GM23338 (cell line): Measurements from ENCODE around the gene FOXP1. TPM values are rescaled to one million over a fixed set of nuclear protein-coding genes. Genes with fewer than 3 reads are reported as not detected.

Experiments used
- ATAC-seq: fragments of 200-7000 bp; cut with Tn5 transposase; 3 replicates; pipeline ENCODE4 v1.9.1; 2020
- DNase-seq: peaks from one replicate; pipeline ENCODE4 v3.0.0-alpha.2; 2015; ENCODE audit warnings: low spot score
- H2AFZ ChIP-seq: fragments of 200-600 bp; sonication (generic); 2 replicates; pipeline ENCODE4 v1.8.0; 2016; ENCODE audit warnings: antibody characterized with exemption, mild to moderate bottlenecking, moderate library complexity
- H3F3A ChIP-seq: fragments of 200-600 bp; sonication (generic); replicated peaks from 2 replicates; pipeline ENCODE4 v1.8.0; 2017; ENCODE audit warnings: antibody characterized with exemption, mixed run types, low read depth
- H3K27ac ChIP-seq: fragments of 200-600 bp; sonication (generic); 2 replicates; pipeline ENCODE4 v1.6.1; 2016; ENCODE audit warnings: low read depth
- H3K27me3 ChIP-seq: fragments of 200-600 bp; sonication (generic); 2 replicates; pipeline ENCODE4 v1.8.0; 2016; ENCODE audit warnings: mild to moderate bottlenecking, mixed run types, moderate library complexity; ENCODE audit not compliant: insufficient read depth
- H3K36me3 ChIP-seq: fragments of 200-600 bp; sonication (generic); 2 replicates; pipeline ENCODE4 v1.8.0; 2016; ENCODE audit warnings: mild to moderate bottlenecking; ENCODE audit not compliant: insufficient read depth
- H3K4me1 ChIP-seq: fragments of 200-600 bp; sonication (generic); 2 replicates; pipeline ENCODE4 v1.8.0; 2016; ENCODE audit warnings: mild to moderate bottlenecking, moderate library complexity; ENCODE audit not compliant: insufficient read depth
- H3K4me2 ChIP-seq: fragments of 200-600 bp; sonication (generic); 2 replicates; pipeline ENCODE4 v1.7.1; 2017; ENCODE audit warnings: mixed run types
- H3K4me3 ChIP-seq: fragments of 200-600 bp; sonication (generic); 2 replicates; pipeline ENCODE4 v1.6.1; 2016; ENCODE audit warnings: mixed run types
- H3K79me2 ChIP-seq: fragments of 200-600 bp; sonication (generic); replicated peaks from 2 replicates; pipeline ENCODE4 v1.8.0; 2017; ENCODE audit warnings: mild to moderate bottlenecking; ENCODE audit not compliant: insufficient read depth
- H3K9me2 ChIP-seq: fragments of 200-600 bp; sonication (generic); 2 replicates; pipeline ENCODE4 v1.8.0; 2017; ENCODE audit not compliant: insufficient read depth
- H4K20me1 ChIP-seq: fragments of 200-600 bp; sonication (generic); replicated peaks from 2 replicates; pipeline ENCODE4 v1.8.0; 2017; ENCODE audit warnings: mild to moderate bottlenecking; ENCODE audit not compliant: insufficient read depth
- H3K27ac Mint-ChIP-seq: 2 replicates; pipeline ENCODE4 v1.8.0; 2020; ENCODE audit warnings: inconsistent platforms, mild to moderate bottlenecking, moderate library complexity, mixed read lengths
- H3K27me3 Mint-ChIP-seq: 3 replicates; pipeline ENCODE4 v1.8.0; 2022; ENCODE audit warnings: low read depth, mild to moderate bottlenecking, moderate library complexity, mixed read lengths, inconsistent platforms; ENCODE audit not compliant: insufficient read depth, poor library complexity
- H3K36me3 Mint-ChIP-seq: 3 replicates; pipeline ENCODE4 v1.8.0; 2021; ENCODE audit warnings: low read depth, mild to moderate bottlenecking, inconsistent platforms, moderate library complexity, mixed read lengths
- H3K4me1 Mint-ChIP-seq: 3 replicates; pipeline ENCODE4 v1.8.0; 2020; ENCODE audit warnings: mild to moderate bottlenecking, inconsistent platforms, mixed read lengths
- H3K4me3 Mint-ChIP-seq: 3 replicates; pipeline ENCODE4 v1.8.0; 2021; ENCODE audit warnings: moderate library complexity, mild to moderate bottlenecking, inconsistent platforms, mixed read lengths
- H3K9me3 Mint-ChIP-seq: 3 replicates; pipeline ENCODE4 v1.8.0; 2020; ENCODE audit warnings: moderate library complexity, mild to moderate bottlenecking, inconsistent platforms, mixed read lengths
- CREB1 ChIP-seq: fragments of 250-450 bp; sonication (Bioruptor Pico); IDR thresholded peaks from 2 replicates; pipeline ENCODE4 v1.5.0; 2020; ENCODE audit warnings: low read depth, mild to moderate bottlenecking, moderate library complexity
- EZH2 ChIP-seq: fragments of 200-600 bp; sonication (generic); IDR thresholded peaks from one replicate; pipeline ENCODE4 v1.8.0; 2017; ENCODE audit warnings: antibody characterized with exemption, mild to moderate bottlenecking, low read depth; ENCODE audit not compliant: unreplicated experiment
- EZH2phosphoT487 ChIP-seq: fragments of 200-600 bp; sonication (generic); IDR thresholded peaks from one replicate; pipeline ENCODE4 v1.8.1; 2018; ENCODE audit warnings: antibody characterized with exemption; ENCODE audit not compliant: unreplicated experiment
- JUNB ChIP-seq: IDR thresholded peaks from one replicate; pipeline ENCODE4 v1.6.1; 2016; ENCODE audit warnings: antibody characterized with exemption; ENCODE audit not compliant: unreplicated experiment
- NANOG ChIP-seq: IDR thresholded peaks from 2 replicates; pipeline ENCODE4 v1.6.1; 2016; ENCODE audit warnings: antibody characterized with exemption, borderline replicate concordance
- polyA plus RNA-seq: library from polyadenylated mRNA; unstranded; fragments of >200 nt; fragmentation: Nextera tagmentation; extraction: Ambion mirVana; gene quantifications from 2 replicates; pipeline ENCODE4 v1.2.1, GENCODE V29; 2016
- total RNA-seq: library from RNA; depleted of rRNA; stranded (reverse); fragments of >200 nt; shearing (Covaris generic); gene quantifications from 2 replicates; pipeline ENCODE4 v1.2.3, GENCODE V29; 2014
- TF ChIP-seq, protein P1 (sequence below), 2 experiments: fragments of 200-600 bp in 1 of 2; sonication (generic) in 1 of 2; conservative IDR thresholded peaks; 2 replicates each; pipeline versions ENCODE4 v1.5.1 to v1.6.1; 2016 to 2017; ENCODE audit warnings: antibody characterized with exemption in 2 of 2, low read depth in 2 of 2, mild to moderate bottlenecking in 2 of 2, moderate library complexity in 1 of 2
- TF ChIP-seq, protein P2 (sequence below): IDR thresholded peaks from one replicate; pipeline ENCODE4 v1.6.1; 2018; ENCODE audit warnings: antibody characterized with exemption; ENCODE audit not compliant: unreplicated experiment

The FOXP1 gene
- total and polyA plus RNA-seq, 2 experiments from 2014 or later = 32.9 to 35.5 TPM

DNA sequence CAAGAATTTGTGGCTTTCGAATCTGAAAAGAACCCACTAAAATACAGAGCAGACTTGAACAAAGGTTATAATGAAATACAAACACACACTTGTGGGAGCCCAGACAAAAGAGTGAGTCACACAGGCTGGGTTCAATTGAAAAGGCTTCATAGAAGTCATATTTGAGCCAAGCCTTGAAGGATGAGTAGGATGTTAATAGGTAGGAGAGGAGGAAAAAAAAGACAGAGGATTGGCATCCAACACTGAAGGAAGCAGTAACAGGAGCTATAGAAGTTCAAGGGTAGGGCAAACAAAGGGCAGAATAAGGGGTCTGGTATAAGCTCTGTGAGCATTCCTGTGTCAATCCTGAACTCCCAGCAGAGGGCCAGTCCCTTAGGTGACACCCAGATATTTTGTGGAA lies 325.4 kb downstream of the FOXP1 start:
- H3K9me3 Mint-ChIP-seq = no peaks in the 10 kb centered on the region
- H3K27ac Mint-ChIP-seq = peak overlapping the region; percentile 46; the same call in 1 of the 2 replicates
- ATAC-seq = peak; percentile 64

DNA sequence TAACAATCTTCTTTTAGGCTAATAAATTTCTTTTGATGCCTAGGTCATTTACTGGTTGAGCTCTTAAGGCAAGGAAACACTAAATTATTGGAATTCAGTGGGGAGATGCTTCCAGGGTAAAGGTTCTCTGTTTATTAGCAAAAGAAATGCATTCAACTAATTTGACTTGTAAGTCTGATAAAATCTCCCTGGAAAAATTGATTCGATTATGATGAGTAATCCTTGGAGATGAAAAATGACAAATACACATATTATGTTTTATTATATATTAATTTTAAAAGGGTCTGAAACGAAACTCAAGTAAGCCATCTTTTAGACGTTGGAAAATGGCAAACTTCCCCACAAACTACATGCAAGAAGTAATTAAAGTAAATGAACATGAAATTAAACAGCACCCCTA lies 328.0 kb downstream of the FOXP1 start:
- no peaks in the 10 kb centered on the region for H3K79me2 ChIP-seq
- H3K4me1 ChIP-seq = 0 out of 2 replicates have a peak, but pooled peaks cover 9% of the 10 kb centered on the region
- TF ChIP-seq, protein P1, sequence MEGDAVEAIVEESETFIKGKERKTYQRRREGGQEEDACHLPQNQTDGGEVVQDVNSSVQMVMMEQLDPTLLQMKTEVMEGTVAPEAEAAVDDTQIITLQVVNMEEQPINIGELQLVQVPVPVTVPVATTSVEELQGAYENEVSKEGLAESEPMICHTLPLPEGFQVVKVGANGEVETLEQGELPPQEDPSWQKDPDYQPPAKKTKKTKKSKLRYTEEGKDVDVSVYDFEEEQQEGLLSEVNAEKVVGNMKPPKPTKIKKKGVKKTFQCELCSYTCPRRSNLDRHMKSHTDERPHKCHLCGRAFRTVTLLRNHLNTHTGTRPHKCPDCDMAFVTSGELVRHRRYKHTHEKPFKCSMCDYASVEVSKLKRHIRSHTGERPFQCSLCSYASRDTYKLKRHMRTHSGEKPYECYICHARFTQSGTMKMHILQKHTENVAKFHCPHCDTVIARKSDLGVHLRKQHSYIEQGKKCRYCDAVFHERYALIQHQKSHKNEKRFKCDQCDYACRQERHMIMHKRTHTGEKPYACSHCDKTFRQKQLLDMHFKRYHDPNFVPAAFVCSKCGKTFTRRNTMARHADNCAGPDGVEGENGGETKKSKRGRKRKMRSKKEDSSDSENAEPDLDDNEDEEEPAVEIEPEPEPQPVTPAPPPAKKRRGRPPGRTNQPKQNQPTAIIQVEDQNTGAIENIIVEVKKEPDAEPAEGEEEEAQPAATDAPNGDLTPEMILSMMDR (conservative IDR thresholded peaks at IDR 0.05; ENCODE audit: low read depth in 2 of 2) = no peak
- TF ChIP-seq NANOG = no peak
- TF ChIP-seq EZH2phosphoT487 = no peak
- TF ChIP-seq CREB1 (CRISPR knock-in tag) = no peak
- TF ChIP-seq, protein P2, sequence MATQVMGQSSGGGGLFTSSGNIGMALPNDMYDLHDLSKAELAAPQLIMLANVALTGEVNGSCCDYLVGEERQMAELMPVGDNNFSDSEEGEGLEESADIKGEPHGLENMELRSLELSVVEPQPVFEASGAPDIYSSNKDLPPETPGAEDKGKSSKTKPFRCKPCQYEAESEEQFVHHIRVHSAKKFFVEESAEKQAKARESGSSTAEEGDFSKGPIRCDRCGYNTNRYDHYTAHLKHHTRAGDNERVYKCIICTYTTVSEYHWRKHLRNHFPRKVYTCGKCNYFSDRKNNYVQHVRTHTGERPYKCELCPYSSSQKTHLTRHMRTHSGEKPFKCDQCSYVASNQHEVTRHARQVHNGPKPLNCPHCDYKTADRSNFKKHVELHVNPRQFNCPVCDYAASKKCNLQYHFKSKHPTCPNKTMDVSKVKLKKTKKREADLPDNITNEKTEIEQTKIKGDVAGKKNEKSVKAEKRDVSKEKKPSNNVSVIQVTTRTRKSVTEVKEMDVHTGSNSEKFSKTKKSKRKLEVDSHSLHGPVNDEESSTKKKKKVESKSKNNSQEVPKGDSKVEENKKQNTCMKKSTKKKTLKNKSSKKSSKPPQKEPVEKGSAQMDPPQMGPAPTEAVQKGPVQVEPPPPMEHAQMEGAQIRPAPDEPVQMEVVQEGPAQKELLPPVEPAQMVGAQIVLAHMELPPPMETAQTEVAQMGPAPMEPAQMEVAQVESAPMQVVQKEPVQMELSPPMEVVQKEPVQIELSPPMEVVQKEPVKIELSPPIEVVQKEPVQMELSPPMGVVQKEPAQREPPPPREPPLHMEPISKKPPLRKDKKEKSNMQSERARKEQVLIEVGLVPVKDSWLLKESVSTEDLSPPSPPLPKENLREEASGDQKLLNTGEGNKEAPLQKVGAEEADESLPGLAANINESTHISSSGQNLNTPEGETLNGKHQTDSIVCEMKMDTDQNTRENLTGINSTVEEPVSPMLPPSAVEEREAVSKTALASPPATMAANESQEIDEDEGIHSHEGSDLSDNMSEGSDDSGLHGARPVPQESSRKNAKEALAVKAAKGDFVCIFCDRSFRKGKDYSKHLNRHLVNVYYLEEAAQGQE = no peak

More for the DNA sequence above, 325.4 kb downstream of the FOXP1 start:
- H3K79me2 ChIP-seq = 0 out of 2 replicates have a peak, but pooled peaks cover 8% of the 10 kb centered on the region
- H3K27me3 Mint-ChIP-seq = peaks cover 2% of the 10 kb centered on the region
- DNase-seq = peak; percentile 30
- no peak overlapping the region for H2AFZ ChIP-seq
- no peaks in the 10 kb centered on the region for H3K36me3 Mint-ChIP-seq
- H3F3A ChIP-seq = no peaks in the 10 kb centered on the region
- 0 out of 2 replicates have a peak, but pooled peaks cover 9% of the 10 kb centered on the region for H3K4me1 ChIP-seq
- no peaks in the 10 kb centered on the region for H3K36me3 ChIP-seq
- peak overlapping the region; percentile 67; the same call in 1 of the 2 replicates for H3K27ac ChIP-seq
- H3K9me2 ChIP-seq = no peaks in the 10 kb centered on the region
- H3K4me3 ChIP-seq = no peak overlapping the region
- no peak for TF ChIP-seq JUNB
- TF ChIP-seq EZH2 = no peak
- TF ChIP-seq, protein P1 (conservative IDR thresholded peaks at IDR 0.05; ENCODE audit: low read depth in 2 of 2) = no peak
- no peaks in the 10 kb centered on the region for H4K20me1 ChIP-seq
- H3K4me1 Mint-ChIP-seq = peaks cover 28% of the 10 kb centered on the region
- H3K4me2 ChIP-seq = no peak overlapping the region
- no peak overlapping the region for H3K4me3 Mint-ChIP-seq
- H3K27me3 ChIP-seq = no peaks in the 10 kb centered on the region

More for the DNA sequence above, 328.0 kb downstream of the FOXP1 start:
- no peak overlapping the region for H3K4me2 ChIP-seq
- H3K27me3 ChIP-seq = no peaks in the 10 kb centered on the region
- no peak for DNase-seq
- peaks cover 17% of the 10 kb centered on the region for H3K4me1 Mint-ChIP-seq
- no peak overlapping the region for H3K27ac Mint-ChIP-seq
- H4K20me1 ChIP-seq = no peaks in the 10 kb centered on the region
- H3K36me3 ChIP-seq = no peaks in the 10 kb centered on the region
- no peaks in the 10 kb centered on the region for H3K9me2 ChIP-seq
- H3K4me3 ChIP-seq = no peak overlapping the region
- H3K27me3 Mint-ChIP-seq = no peaks in the 10 kb centered on the region
- no peak overlapping the region for H3K4me3 Mint-ChIP-seq
- H3K36me3 Mint-ChIP-seq = no peaks in the 10 kb centered on the region
- no peaks in the 10 kb centered on the region for H3K9me3 Mint-ChIP-seq
- H2AFZ ChIP-seq = no peak overlapping the region
- H3F3A ChIP-seq = no peaks in the 10 kb centered on the region
- no peak for ATAC-seq
- no peak overlapping the region for H3K27ac ChIP-seq
